Spleen (tissue), 7 donors: ENCODE results near the gene NFATC2.

Experiments
- POLR2A ChIP-seq, 3 donors: fragments of 450-650 bp; IDR thresholded peaks; one replicate each; pipeline ENCODE4 v1.5.1; 2017; ENCODE audit warnings: antibody characterized with exemption in 3 of 3, mild to moderate bottlenecking in 1 of 3
- POLR2AphosphoS5 ChIP-seq, 3 donors: sonication (generic); formaldehyde crosslinking; IDR thresholded peaks; one replicate each; pipeline ENCODE4 v1.5.1; 2017; ENCODE audit warnings: antibody characterized with exemption in 3 of 3
- TF ChIP-seq, protein P1 (sequence below), 11 experiments: fragments of 200-600 bp in 7 of 11; fragments of 450-650 bp in 4 of 11; sonication (generic) in 4 of 11; IDR thresholded peaks in 8 of 11; conservative IDR thresholded peaks in 3 of 11; 1 replicate in 7 of 11; 2 replicates in 4 of 11; pipeline versions ENCODE4 v1.4.0 to v1.8.0; 2016 to 2021; ENCODE audit warnings: antibody characterized with exemption in 11 of 11, inconsistent platforms in 4 of 11, mild to moderate bottlenecking in 1 of 11
- donor health status: DM: no; HTN: no; CAD: no; lungs with moderate emphysema.
- donor health status: DM: no; HTN: no; CAD: no.
- donor health status: DM: no; HTN: no; CAD: no.

DNA sequence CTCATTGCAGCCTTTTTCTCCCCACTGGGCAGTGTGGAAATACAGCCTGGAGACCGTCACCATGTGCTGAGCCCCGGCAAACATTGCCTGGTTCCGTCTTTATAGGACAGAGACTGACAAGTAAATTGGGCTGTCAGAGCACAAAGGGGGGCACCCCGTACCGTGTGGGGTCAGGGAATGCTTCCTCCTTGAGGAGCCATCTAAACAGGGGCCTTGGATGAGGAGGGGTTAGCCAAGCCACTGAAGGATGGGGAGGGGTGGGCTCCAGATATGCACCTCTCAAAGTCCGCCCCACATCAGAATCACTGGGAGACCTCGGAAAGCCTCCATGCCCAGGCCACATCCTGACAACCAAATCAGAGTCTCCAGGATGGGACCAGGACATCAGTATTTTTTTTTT lies 73.9 kb downstream of the NFATC2 start:
- TF ChIP-seq POLR2A (IDR thresholded peaks at IDR 0.05) (no peak), POLR2AphosphoS5 (IDR thresholded peaks at IDR 0.05) (no peak)
- TF ChIP-seq, protein P1, sequence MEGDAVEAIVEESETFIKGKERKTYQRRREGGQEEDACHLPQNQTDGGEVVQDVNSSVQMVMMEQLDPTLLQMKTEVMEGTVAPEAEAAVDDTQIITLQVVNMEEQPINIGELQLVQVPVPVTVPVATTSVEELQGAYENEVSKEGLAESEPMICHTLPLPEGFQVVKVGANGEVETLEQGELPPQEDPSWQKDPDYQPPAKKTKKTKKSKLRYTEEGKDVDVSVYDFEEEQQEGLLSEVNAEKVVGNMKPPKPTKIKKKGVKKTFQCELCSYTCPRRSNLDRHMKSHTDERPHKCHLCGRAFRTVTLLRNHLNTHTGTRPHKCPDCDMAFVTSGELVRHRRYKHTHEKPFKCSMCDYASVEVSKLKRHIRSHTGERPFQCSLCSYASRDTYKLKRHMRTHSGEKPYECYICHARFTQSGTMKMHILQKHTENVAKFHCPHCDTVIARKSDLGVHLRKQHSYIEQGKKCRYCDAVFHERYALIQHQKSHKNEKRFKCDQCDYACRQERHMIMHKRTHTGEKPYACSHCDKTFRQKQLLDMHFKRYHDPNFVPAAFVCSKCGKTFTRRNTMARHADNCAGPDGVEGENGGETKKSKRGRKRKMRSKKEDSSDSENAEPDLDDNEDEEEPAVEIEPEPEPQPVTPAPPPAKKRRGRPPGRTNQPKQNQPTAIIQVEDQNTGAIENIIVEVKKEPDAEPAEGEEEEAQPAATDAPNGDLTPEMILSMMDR (IDR thresholded peaks at IDR 0.05 in 8 of 11, conservative IDR thresholded peaks at IDR 0.05 in 3 of 11), result no peak
